ENCODE results near the gene SUFU.

Gene SUFU

GRCh38 chr10:102580230-102580629, 76.5 kb downstream of the SUFU start:
- no peak for DNase-seq (ENCODE audit: low spot score)
- TF ChIP-seq, protein P1, sequence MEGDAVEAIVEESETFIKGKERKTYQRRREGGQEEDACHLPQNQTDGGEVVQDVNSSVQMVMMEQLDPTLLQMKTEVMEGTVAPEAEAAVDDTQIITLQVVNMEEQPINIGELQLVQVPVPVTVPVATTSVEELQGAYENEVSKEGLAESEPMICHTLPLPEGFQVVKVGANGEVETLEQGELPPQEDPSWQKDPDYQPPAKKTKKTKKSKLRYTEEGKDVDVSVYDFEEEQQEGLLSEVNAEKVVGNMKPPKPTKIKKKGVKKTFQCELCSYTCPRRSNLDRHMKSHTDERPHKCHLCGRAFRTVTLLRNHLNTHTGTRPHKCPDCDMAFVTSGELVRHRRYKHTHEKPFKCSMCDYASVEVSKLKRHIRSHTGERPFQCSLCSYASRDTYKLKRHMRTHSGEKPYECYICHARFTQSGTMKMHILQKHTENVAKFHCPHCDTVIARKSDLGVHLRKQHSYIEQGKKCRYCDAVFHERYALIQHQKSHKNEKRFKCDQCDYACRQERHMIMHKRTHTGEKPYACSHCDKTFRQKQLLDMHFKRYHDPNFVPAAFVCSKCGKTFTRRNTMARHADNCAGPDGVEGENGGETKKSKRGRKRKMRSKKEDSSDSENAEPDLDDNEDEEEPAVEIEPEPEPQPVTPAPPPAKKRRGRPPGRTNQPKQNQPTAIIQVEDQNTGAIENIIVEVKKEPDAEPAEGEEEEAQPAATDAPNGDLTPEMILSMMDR (IDR thresholded peaks at IDR 0.05; ENCODE audit: extremely low read depth, missing control alignments) = no peak

GRCh38 chr10:102581401-102581800, 77.6 kb downstream of the SUFU start:
- TF ChIP-seq, protein P1 (IDR thresholded peaks at IDR 0.05; ENCODE audit: extremely low read depth, missing control alignments) = no peak

DNA sequence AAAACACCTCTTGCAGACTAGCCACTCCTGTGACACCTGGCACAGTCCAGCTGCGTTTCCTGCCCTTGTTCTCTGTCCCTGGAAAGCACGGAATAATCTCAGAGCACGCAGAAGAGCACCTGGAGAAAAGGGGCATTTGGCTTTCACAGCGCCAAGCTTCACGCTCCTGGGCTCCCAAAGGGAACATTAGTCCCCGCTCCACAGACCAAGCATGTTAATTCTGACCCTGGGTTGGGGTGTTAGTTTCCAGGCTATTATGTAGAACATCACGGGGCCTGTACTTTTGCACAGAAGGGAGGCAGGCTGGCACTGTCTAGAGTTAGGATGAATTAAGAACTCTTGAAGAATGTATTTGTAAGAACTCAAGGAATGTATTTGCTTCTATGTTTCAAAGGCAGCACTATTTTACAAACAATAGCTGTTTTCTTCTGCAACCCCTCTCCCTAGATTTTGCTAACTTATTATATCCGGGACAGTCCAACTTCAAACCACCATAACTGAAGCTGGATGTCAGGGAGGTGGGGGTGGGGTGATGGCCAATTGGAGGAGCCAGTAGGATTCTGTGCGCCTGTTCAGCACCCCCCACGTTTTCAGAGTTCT, 78.3 kb downstream of the SUFU start:
- TF ChIP-seq, protein P1 (IDR thresholded peaks at IDR 0.05; ENCODE audit: extremely low read depth, missing control alignments) = no peak
- no peak for DNase-seq (ENCODE audit: low spot score)

More at GRCh38 chr10:102581401-102581800, 77.6 kb downstream of the SUFU start:
- DNase-seq (ENCODE audit: low spot score) = no peak

- TF ChIP-seq, protein P1 (IDR thresholded peaks at IDR 0.05; ENCODE audit: extremely low read depth, missing control alignments) = peak; percentile 92
- DNase-seq (ENCODE audit: low spot score) = peak; percentile 86
Observed at GRCh38 chr10:102583435-102584417, 80.0 kb downstream of the SUFU start.

- TF ChIP-seq, protein P1 (IDR thresholded peaks at IDR 0.05; ENCODE audit: extremely low read depth, missing control alignments) = no peak
- DNase-seq (ENCODE audit: low spot score) = no peak
Observed at GRCh38 chr10:102585026-102585425, 81.3 kb downstream of the SUFU start.

DNA sequence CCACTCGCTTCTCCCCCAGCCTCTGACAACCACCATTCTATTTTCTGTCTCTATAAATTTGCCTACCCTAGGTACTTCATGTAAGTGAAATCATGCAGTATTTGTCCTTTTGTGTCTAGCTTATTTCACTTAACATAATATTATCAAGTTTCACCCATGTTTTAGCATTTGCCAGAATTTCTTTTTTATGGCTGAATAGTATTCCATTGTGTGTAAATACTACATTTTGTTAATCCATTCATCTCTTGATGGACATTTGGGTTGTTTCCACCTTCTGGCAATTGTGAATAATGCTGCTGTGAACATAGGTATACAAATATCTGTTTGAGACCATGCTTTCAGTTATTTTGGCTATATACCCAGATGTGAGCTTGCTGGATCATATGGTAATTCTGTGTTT, 83.1 kb downstream of the SUFU start:
- no peak for DNase-seq (ENCODE audit: low spot score)
- TF ChIP-seq, protein P1 (IDR thresholded peaks at IDR 0.05; ENCODE audit: extremely low read depth, missing control alignments) = no peak

DNA sequence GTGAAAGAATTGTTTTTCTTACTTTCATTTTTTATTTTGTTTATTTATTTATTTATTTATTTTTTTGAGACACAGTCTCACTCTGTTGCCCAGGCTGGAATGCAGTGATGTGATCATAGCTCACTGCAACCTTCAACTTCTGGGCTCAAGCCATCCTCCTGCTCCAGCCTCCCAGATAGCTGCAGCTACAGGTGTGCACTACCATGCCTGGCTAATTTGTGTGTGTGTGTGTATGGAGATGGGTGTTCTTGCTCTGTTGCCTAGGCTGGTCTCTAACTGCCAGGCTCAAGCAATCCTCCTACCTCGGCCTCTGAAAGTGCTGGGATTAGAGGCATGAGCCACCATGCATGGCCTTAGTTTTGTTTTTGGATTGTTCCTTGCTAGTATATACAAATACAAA, 85.1 kb downstream of the SUFU start:
- DNase-seq (ENCODE audit: low spot score) = no peak
- TF ChIP-seq, protein P1 (IDR thresholded peaks at IDR 0.05; ENCODE audit: extremely low read depth, missing control alignments) = no peak
